T-helper 1 cell treated with Interleukin-12 subunit alpha and Interleukin-12 subunit beta and Interleukin-4 antibody, amounts not matched to agents 30 ng/mL and 1 ng/mL, for 36 hours (primary cell): Measurements from ENCODE around the gene CUX1. TPM values are rescaled to one million over a fixed set of nuclear protein-coding genes. Genes with fewer than 3 reads are reported as not detected.

Source experiments
- intact Hi-C: fragments of 100-400 bp; cut with micrococcal nuclease; formaldehyde crosslinking; loops from one replicate; pipeline ENCODE4 v1.15.1; 2024
- total RNA-seq: library from RNA; stranded (reverse); gene quantifications from 2 replicates; pipeline ENCODE4 v1.2.3, GENCODE V29; 2022

Gene CUX1
- total RNA-seq, 1 donor from 2014 or later, result 24.5 TPM

DNA sequence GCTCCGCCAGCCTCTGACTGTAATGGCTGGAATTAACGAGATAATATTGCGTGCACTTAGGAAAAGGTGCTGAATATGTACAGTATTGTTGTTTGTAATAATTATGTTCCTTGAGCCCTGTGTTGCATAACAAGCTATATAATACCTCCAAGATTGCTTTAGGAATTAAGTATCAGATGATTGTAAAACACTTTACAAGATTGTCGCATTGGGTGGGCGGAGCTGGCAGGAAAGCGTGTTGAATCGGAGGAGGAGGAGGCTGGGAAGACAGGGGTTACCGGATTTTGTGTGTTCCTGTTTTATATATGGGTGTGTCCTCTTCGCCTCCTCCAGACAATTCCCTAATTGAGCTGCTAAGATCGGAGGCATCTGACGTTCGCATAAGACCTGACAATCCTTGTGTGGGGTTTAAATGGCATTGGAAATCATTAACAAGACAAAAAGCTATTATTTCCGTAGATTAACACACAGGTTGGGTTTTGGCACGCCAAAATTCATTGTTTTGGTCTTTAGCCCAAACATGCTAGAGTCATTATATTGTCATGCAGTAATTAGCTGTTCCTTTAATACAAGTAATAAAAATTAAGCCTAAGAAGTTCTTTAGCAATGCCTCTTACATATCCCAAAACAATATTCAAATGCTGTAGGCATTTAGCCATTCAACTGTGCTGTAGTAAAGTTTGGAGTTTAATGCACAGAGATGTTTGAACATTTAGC, 276.3 kb downstream of the CUX1 start:
- intact Hi-C loops, result no loop called here

GRCh38 chr7:102094316-102094650, 276.9 kb downstream of the CUX1 start:
- intact Hi-C loops, result no loop called here

DNA sequence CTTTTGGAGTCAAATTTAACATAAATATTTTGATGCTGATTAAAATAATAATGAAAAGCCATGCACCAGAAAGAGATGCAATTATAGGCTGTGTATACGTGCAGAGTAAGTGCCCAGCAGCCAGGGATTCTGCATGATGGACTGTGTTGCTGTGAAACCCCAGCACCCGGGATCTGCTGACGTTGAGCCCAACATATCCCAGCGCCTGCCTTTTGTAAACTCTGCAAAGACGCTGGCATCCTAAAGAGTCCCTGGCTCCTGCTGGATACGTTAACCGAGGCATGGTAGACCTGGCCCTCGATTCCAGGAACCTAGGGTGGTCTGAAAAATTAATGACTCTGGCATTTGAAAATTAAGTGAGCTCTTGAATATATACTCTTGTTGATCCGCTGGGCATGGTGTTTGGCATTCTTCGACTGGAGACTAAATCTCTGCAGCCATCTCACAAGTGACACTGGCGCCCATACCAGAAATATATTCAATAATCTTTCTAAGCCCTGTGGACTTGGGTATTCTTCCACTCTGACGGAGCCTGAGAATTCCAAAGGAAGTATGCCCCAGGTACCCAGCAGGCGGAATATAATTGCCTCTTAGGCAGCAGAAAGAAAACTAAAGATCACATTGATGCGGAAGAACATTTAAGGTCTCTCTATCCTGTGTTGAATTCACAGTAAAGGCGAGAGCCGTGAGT, 278.0 kb downstream of the CUX1 start:
- intact Hi-C loops, result no loop called here

- intact Hi-C loops, result no loop called here
Measured at GRCh38 chr7:102096012-102096332, 278.5 kb downstream of the CUX1 start.

DNA sequence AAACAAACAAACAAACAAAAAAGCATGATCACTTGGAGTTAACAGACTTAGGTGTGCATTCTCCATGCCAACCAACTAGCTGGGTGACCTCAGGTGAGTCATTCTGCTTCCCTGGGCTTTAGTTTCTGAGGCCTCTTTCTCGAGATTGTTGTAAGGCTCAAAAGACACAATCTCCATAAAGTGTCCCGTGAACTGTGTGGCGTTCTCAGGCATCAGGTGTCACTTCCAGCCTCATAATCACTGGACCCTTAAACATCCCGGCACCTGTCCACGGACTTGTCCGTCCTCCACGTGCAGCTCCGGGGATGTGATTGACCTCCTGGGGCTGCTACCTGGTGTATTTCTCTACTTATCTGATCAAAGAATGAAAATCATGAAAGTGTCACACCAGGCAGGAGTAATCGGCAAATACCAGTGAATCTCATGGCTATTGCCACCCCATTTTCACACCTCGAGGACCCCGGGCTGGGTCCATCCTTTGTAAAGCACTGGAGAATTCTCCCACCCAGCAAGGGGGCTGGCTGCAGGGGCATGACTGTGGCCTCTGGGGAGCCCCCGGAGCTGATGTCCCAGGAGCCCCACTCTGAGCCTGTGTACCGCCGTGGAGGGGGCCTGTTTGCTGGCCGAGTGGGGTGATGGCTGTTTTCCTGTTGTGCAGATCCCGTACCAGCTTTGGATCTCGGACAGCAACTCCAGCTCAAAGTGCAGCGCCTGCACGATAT, 279.4 kb downstream of the CUX1 start:
- intact Hi-C loops, result no loop called here

DNA sequence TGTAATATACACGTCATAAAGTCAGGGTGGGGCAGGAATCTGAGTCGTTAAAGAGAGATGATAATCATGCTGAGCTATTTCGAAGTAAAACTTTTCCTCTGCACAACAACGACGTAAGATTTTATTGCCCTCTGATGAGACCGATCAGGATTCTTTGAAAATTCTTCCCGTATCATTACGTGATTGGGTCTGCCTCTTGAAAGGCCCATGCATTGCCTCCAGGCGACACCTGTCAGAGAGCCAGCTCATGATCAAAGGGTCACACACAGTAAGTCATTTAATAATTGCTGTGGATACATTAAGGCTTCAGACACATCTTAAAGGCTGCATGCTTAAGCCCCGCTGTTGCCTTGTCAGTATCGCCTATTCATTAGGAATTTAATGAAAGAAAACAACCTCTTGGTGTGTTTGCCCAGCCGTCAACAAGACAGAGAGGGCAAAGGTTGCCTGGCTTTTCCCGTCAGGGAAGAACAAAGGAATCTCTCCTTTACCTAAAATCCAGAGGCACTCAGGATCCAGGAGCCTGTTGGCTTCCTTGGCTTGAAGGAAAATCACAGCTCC, 280.3 kb downstream of the CUX1 start:
- intact Hi-C loops, result no loop called here

- intact Hi-C loops, result no loop called here
Measured at GRCh38 chr7:102098986-102099385, 281.6 kb downstream of the CUX1 start.

- intact Hi-C loops, result no loop called here
Measured at GRCh38 chr7:102099474-102099873, 282.0 kb downstream of the CUX1 start.

- intact Hi-C loops, result no loop called here
Measured at GRCh38 chr7:102101111-102101551, 283.7 kb downstream of the CUX1 start.

- intact Hi-C loops, result no loop called here
Measured at GRCh38 chr7:102101926-102102325, 284.5 kb downstream of the CUX1 start.

GRCh38 chr7:102103027-102103372, 285.6 kb downstream of the CUX1 start:
- intact Hi-C loops, result no loop called here

DNA sequence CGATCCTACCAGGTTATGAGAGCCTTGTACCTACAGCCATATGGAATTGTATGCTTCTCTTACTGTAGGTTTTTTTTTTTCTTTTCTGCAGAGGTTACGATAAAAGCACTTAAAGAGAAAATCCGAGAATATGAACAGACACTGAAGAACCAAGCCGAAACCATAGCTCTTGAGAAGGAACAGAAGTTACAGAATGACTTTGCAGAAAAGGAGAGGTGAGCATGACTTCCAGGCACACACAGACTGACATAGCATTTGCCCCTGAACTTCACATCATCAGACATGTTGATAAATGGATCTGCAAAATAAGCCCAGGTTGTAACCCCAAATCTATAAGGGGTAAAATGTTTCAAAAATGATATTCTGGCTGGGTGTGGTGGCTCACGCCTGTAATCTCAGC, 286.8 kb downstream of the CUX1 start:
- intact Hi-C loops, result no loop called here

DNA sequence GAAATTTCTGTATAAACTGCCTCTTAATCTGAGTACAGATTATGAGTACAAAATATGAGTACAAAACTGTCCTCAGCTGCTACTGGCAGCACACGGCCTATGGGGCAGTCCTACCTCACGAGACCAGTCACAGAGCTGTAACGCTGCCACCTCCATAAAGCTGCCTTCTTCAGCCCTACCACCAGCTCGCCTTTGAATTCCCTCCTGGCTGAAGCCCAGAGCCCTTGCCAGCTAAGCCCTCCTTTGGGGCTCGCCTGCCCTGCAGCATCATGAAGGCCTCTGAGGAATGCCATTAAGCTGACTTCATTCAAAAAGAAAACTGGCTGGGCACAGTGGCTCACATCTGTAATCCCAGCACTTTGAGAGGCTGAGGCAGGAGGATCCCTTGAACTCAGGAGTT, 289.2 kb downstream of the CUX1 start:
- intact Hi-C loops, result no loop called here

- intact Hi-C loops, result no loop called here
Measured at GRCh38 chr7:102107474-102108104, 290.2 kb downstream of the CUX1 start.

GRCh38 chr7:102111061-102112041, 293.9 kb downstream of the CUX1 start:
- intact Hi-C loops, result no loop called here

DNA sequence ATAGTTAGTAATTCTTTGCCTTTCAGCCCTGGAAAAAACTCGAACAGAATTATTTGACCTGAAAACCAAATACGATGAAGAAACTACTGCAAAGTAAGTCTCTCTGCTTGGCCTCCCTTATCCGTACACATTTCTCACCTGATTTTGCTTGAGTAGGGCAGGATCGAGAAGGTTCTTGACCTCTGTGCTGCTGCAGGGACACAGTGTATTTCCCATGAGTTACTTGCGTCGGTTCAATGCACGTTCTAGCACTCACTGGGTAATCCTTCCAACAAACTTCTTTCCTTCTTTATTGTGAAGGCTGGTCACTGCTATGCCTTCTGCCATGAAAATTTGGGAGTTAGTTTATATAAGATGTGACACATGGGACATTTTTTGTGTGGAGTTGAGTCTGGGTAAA, 297.8 kb downstream of the CUX1 start:
- intact Hi-C loops, result no loop called here

GRCh38 chr7:102115931-102116330, 298.5 kb downstream of the CUX1 start:
- intact Hi-C loops, result no loop called here

DNA sequence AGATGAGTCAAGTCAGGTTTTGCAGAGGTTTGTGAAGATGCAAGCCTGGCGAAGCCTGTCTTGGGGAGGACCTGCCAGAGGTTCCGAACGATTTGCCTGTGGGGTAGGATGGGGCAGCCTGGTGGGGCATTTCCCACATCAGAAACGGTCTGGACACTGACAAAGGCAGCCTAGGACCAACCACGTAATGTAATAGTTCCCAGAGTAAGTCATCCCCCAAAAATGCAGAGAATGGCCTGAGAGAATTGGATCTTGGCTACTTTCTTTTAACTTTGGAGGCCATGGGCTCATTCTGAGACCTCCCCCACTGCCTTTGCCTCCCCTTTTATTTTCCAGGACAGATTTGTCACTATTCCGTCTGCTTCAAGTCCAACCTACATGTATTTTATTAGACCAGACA, 300.3 kb downstream of the CUX1 start:
- intact Hi-C loops, result no loop called here

GRCh38 chr7:102119213-102119651, 301.8 kb downstream of the CUX1 start:
- intact Hi-C loops, result no loop called here

- intact Hi-C loops, result no loop called here
Measured at GRCh38 chr7:102119925-102120324, 302.5 kb downstream of the CUX1 start.
